ENCODE results near the gene NMU. TPM values are rescaled to one million over a fixed set of nuclear protein-coding genes. Genes with fewer than 3 reads are reported as not detected.
"Not testable (repeated sequence)": the region's sequence is repeated elsewhere in the genome, so short reads cannot be mapped to it uniquely, and the experiment has no call there.

NMU gene
- polyA plus RNA-seq, 1 donor (not counting 4 experiments of a cell fraction or from before 2014, with no cell fraction given), result 12.0 TPM

DNA sequence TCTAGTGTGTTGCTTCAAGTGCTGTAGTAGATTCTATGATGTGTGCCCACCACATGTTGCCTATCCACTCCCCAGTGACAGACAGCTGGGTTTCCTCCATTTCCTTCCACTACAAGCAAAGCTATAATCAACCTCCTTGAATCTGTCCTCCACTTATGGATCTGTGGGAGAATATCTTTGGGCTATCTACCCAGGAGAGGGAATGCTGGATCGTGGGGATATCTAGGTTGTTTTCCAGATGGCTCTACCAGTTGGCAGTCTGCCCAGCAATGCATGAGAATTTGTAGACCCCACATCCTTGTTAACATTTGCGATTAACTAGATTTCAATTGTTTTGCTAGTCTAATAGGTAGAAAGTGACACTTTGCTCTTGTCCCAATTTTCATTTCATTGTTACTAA, 10.3 kb downstream of the NMU start:
- Histone ChIP-seq H3K36me3 (ENCODE audit: control insufficient read depth in 2 of 2, extremely low read depth in 1 of 2, insufficient read depth in 2 of 2, low read length in 2 of 2) (no peaks in the 10 kb centered on the region), H3K4me1 (ENCODE audit: control insufficient read depth, extremely low read depth, insufficient read depth, low read length) (no peaks in the 10 kb centered on the region), H3K9me1 (ENCODE audit: control insufficient read depth, extremely low read depth, insufficient read depth, low read length) (no peaks in the 10 kb centered on the region), H2AFZ (ENCODE audit: control insufficient read depth, low read length) (no peak overlapping the region), H3K4me2 (ENCODE audit: control insufficient read depth, extremely low read depth, insufficient read depth, low read depth, low read length) (no peak overlapping the region), H3K9ac (ENCODE audit: control insufficient read depth, extremely low read depth, insufficient read depth, low read length) (no peak overlapping the region), H3K9me3 (ENCODE audit: control insufficient read depth, low read depth, low read length) (no peaks in the 10 kb centered on the region), H3K27me3 (ENCODE audit: control insufficient read depth, extremely low read depth, insufficient read depth, low read length) (no peaks in the 10 kb centered on the region), H4K20me1 (ENCODE audit: control insufficient read depth, extremely low read depth, insufficient read depth, low read length) (no peaks in the 10 kb centered on the region), H3K27ac (ENCODE audit: control insufficient read depth, insufficient read depth, low read length) (no peak overlapping the region), H3K79me2 (ENCODE audit: control insufficient read depth, insufficient read depth, low read length) (no peaks in the 10 kb centered on the region), H3K4me3 (ENCODE audit: control insufficient read depth in 2 of 3, extremely low read depth in 1 of 3, insufficient read depth in 2 of 3, low read depth in 1 of 3, low read length in 3 of 3) (no peak overlapping the region)
- DNase-seq (ENCODE audit: low read depth, low spot score) (no peak), FAIRE-seq (no peak)
- TF ChIP-seq, protein P1, sequence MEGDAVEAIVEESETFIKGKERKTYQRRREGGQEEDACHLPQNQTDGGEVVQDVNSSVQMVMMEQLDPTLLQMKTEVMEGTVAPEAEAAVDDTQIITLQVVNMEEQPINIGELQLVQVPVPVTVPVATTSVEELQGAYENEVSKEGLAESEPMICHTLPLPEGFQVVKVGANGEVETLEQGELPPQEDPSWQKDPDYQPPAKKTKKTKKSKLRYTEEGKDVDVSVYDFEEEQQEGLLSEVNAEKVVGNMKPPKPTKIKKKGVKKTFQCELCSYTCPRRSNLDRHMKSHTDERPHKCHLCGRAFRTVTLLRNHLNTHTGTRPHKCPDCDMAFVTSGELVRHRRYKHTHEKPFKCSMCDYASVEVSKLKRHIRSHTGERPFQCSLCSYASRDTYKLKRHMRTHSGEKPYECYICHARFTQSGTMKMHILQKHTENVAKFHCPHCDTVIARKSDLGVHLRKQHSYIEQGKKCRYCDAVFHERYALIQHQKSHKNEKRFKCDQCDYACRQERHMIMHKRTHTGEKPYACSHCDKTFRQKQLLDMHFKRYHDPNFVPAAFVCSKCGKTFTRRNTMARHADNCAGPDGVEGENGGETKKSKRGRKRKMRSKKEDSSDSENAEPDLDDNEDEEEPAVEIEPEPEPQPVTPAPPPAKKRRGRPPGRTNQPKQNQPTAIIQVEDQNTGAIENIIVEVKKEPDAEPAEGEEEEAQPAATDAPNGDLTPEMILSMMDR (optimal IDR thresholded peaks at IDR 0.05 in 1 of 3, IDR thresholded peaks at IDR 0.05 in 1 of 3, conservative IDR thresholded peaks at IDR 0.05 in 1 of 3; ENCODE audit: extremely low read depth in 1 of 3, insufficient read depth in 2 of 3, low read length in 3 of 3), result no peak
- TF ChIP-seq EZH2 (IDR thresholded peaks at IDR 0.05; ENCODE audit: low read length), result no peak
- dilution Hi-C loops (cut with MboI; ENCODE audit: extremely low pct_ligation_motif_present, low sequenced_read_pairs), result no loop called here

DNA sequence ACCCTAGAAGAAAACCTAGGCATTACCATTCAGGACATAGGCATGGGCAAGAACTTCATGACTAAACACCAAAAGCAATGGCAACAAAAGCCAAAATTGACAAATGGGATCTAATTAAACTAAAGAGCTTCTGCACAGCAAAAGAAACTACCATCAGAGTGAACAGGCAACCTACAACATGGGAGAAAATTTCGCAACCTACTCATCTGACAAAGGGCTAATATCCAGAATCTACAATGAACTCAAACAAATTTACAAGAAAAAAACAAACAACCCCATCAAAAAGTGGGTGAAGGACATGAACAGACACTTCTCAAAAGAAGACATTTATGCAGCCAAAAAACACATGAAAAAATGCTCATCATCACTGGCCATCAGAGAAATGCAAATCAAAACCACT, 12.0 kb downstream of the NMU start:
- DNase-seq (ENCODE audit: low read depth, low spot score); FAIRE-seq; H2AFZ ChIP-seq (ENCODE audit: control insufficient read depth, low read length); H3K9me3 ChIP-seq (ENCODE audit: control insufficient read depth, low read depth, low read length); H3K9me1 ChIP-seq (ENCODE audit: control insufficient read depth, extremely low read depth, insufficient read depth, low read length); H3K4me3 ChIP-seq (ENCODE audit: control insufficient read depth in 2 of 3, extremely low read depth in 1 of 3, insufficient read depth in 2 of 3, low read depth in 1 of 3, low read length in 3 of 3); H4K20me1 ChIP-seq (ENCODE audit: control insufficient read depth, extremely low read depth, insufficient read depth, low read length); H3K9ac ChIP-seq (ENCODE audit: control insufficient read depth, extremely low read depth, insufficient read depth, low read length); H3K27ac ChIP-seq (ENCODE audit: control insufficient read depth, insufficient read depth, low read length); H3K36me3 ChIP-seq (ENCODE audit: control insufficient read depth in 2 of 2, extremely low read depth in 1 of 2, insufficient read depth in 2 of 2, low read length in 2 of 2); H3K4me2 ChIP-seq (ENCODE audit: control insufficient read depth, extremely low read depth, insufficient read depth, low read depth, low read length); H3K4me1 ChIP-seq (ENCODE audit: control insufficient read depth, extremely low read depth, insufficient read depth, low read length); H3K79me2 ChIP-seq (ENCODE audit: control insufficient read depth, insufficient read depth, low read length); H3K27me3 ChIP-seq (ENCODE audit: control insufficient read depth, extremely low read depth, insufficient read depth, low read length); dilution Hi-C loops (cut with MboI; ENCODE audit: extremely low pct_ligation_motif_present, low sequenced_read_pairs): not testable (repeated sequence)

DNA sequence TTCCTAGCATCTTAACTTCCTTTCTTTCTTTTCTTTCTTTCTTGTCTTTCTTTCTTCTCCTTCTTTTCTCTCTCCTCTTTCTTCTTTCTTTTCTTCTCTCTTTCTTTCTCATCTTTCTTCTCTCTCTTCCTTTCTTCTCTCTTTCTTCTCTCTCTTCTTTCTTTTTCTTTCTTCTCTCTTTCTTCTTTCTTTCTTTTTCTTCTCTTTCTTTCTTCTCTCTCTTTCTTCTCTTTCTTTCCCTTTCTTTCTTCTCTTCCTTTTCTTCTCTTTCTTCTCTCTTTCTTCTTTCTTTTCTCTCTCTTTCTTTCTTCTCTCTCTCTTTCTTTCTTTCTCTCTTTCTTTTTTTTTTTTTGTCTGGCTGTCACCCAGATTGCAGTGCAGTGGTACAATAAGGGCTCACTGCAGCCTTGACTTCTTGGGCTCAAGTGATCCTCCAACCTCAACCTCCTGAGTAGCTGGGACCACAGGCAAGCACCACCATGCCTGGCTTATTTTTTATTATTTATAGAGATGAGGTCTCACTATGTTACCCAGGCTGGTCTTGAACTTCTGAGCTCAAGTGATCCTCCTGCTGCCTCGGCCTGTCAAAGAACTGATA, 17.5 kb downstream of the NMU start:
- no peaks in the 10 kb centered on the region for H3K36me3 ChIP-seq (ENCODE audit: control insufficient read depth in 2 of 2, extremely low read depth in 1 of 2, insufficient read depth in 2 of 2, low read length in 2 of 2)
- peak overlapping the region; percentile 37 for H3K9ac ChIP-seq (ENCODE audit: control insufficient read depth, extremely low read depth, insufficient read depth, low read length)
- no peaks in the 10 kb centered on the region for H3K9me3 ChIP-seq (ENCODE audit: control insufficient read depth, low read depth, low read length)
- H3K27me3 ChIP-seq (ENCODE audit: control insufficient read depth, extremely low read depth, insufficient read depth, low read length), result no peaks in the 10 kb centered on the region
- H3K4me1 ChIP-seq (ENCODE audit: control insufficient read depth, extremely low read depth, insufficient read depth, low read length), result no peaks in the 10 kb centered on the region
- H4K20me1 ChIP-seq (ENCODE audit: control insufficient read depth, extremely low read depth, insufficient read depth, low read length), result no peaks in the 10 kb centered on the region
- no peaks in the 10 kb centered on the region for H3K9me1 ChIP-seq (ENCODE audit: control insufficient read depth, extremely low read depth, insufficient read depth, low read length)
- FAIRE-seq (no peak), DNase-seq (ENCODE audit: low read depth, low spot score) (no peak)
- dilution Hi-C loops (cut with MboI; ENCODE audit: extremely low pct_ligation_motif_present, low sequenced_read_pairs), result no loop called here
- no peaks in the 10 kb centered on the region for H3K79me2 ChIP-seq (ENCODE audit: control insufficient read depth, insufficient read depth, low read length)
- H3K4me3 ChIP-seq (ENCODE audit: control insufficient read depth in 2 of 3, extremely low read depth in 1 of 3, insufficient read depth in 2 of 3, low read depth in 1 of 3, low read length in 3 of 3), result peak overlapping the region in 1 of 3 experiments; percentile 32
- TF ChIP-seq EZH2 (IDR thresholded peaks at IDR 0.05; ENCODE audit: low read length), result no peak
- TF ChIP-seq, protein P1 (optimal IDR thresholded peaks at IDR 0.05 in 1 of 3, IDR thresholded peaks at IDR 0.05 in 1 of 3, conservative IDR thresholded peaks at IDR 0.05 in 1 of 3; ENCODE audit: extremely low read depth in 1 of 3, insufficient read depth in 2 of 3, low read length in 3 of 3), result no peak
- H2AFZ ChIP-seq (ENCODE audit: control insufficient read depth, low read length), result peak overlapping the region; percentile 51
- H3K4me2 ChIP-seq (ENCODE audit: control insufficient read depth, extremely low read depth, insufficient read depth, low read depth, low read length), result peak overlapping the region; percentile 22
- no peak overlapping the region for H3K27ac ChIP-seq (ENCODE audit: control insufficient read depth, insufficient read depth, low read length)
